ENCODE data around the gene TXN. TPM values are rescaled to one million over a fixed set of nuclear protein-coding genes. Genes with fewer than 3 reads are reported as not detected.
A peak's percentile ranks its signal among the peaks of the same experiment; 100 is the strongest.

The TXN gene
- total RNA-seq, 4 donors from 2014 or later, result 134 to 276 (median 142) TPM

DNA sequence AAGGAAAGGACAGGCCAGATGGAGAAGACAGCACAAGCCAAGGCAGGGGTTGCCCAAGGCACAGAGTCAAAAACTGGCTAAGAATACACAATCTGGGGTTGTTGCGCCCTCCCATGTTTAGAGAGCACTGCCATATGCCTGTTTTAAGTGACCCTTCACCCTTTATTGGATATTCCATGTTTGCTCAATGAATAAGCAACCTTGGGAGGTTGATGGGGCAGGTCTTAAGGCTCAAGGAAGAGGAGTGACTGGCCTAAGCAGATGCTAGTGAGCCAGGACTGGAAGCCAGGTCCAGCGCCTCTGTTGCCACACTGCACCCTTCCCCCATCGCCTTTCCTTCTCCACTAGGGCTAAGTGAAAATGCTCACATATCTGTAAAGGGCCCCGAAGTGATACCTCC is 6.7 kb downstream of the TXN start:
- peaks cover 0 to 57% of the 10 kb centered on the region in 2 donors for H3K36me3 ChIP-seq
- no peak for ATAC-seq
- 89 to 92% methylated on average over 3 to 4 of the region's 4 CpGs for WGBS, 2 donors (ENCODE audit: low coverage in 1 of 2)
- TF ChIP-seq EP300 (IDR thresholded peaks at IDR 0.05) (no peak), POLR2AphosphoS5 (IDR thresholded peaks at IDR 0.05) (no peak), CTCF (IDR thresholded peaks at IDR 0.05) (no peak), POLR2A (IDR thresholded peaks at IDR 0.05) (no peak)
- H3K27ac ChIP-seq, result no peak overlapping the region
- peaks cover 0 to 45% (median 5%) of the 10 kb centered on the region in 3 donors for H3K4me1 ChIP-seq
- H3K27me3 ChIP-seq, result no peaks in the 10 kb centered on the region
- no peak overlapping the region for H3K4me3 ChIP-seq
- no peaks in the 10 kb centered on the region for H3K9me3 ChIP-seq

DNA sequence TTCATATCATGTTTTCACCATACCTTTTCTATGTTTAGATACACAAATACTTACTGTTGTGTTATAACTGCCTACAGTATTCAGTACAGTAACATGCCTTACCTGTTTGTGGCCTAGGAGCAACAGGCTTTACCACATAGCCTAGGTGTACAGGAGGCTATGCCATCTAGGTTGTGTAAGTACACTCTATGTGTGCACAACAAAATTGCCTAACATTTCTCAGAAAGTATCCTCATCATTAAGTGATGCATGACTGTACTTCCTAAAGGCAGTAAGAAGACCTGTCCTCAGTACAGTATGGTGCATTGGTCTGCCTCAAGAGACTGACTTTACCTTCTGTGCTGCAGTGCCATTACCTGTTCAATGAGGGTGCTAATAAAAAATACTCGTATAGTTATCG is 7.9 kb downstream of the TXN start:
- no peak for ATAC-seq
- WGBS, 2 donors (ENCODE audit: low coverage in 1 of 2), result 59% methylated on average over 2 of the region's 2 CpGs; no CpG with 5 or more reads in 1 of the 2 donors
- no peaks in the 10 kb centered on the region for H3K9me3 ChIP-seq

DNA sequence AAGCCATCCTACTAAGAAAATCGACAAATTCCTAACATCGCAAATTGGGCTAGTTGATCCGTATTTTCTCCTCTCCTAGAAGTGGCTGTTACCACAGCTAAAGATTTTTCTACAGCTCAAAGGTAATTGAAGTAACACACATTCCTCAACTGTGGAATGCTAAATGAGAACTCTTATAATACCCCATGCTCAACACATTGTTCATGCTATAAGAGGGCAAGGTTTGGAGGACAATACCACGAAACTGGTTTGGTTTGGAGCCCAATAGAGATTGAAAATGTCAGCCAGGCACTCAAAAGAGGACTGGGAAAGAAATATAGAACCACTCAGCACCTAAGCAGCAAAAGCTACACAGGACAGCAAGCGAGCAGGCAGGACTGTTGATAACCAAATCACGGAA is 10.1 kb downstream of the TXN start:
- ATAC-seq, result no peak
- Histone ChIP-seq H3K4me3 (no peak overlapping the region), H3K9me3 (no peaks in the 10 kb centered on the region), H3K4me1 (peaks cover 0 to 16% (median 0%) of the 10 kb centered on the region in 3 donors), H3K27me3 (no peaks in the 10 kb centered on the region), H3K27ac (no peak overlapping the region), H3K36me3 (peaks cover 0 to 89% of the 10 kb centered on the region in 2 donors)
- WGBS, 2 donors (ENCODE audit: low coverage in 1 of 2), result 92 to 100% methylated on average over 5 to 6 of the region's 6 CpGs
- no peak for TF ChIP-seq POLR2A (IDR thresholded peaks at IDR 0.05)
- no peak for TF ChIP-seq EP300 (IDR thresholded peaks at IDR 0.05)
- no peak for TF ChIP-seq POLR2AphosphoS5 (IDR thresholded peaks at IDR 0.05)
- TF ChIP-seq CTCF (IDR thresholded peaks at IDR 0.05), result no peak

More for the DNA sequence above, 7.9 kb downstream of the TXN start:
- Histone ChIP-seq H3K4me3 (no peak overlapping the region), H3K27ac (no peak overlapping the region), H3K36me3 (peaks cover 0 to 70% of the 10 kb centered on the region in 2 donors), H3K4me1 (peaks cover 0 to 36% (median 0%) of the 10 kb centered on the region in 3 donors), H3K27me3 (no peaks in the 10 kb centered on the region)
- no peak for TF ChIP-seq EP300 (IDR thresholded peaks at IDR 0.05)
- TF ChIP-seq CTCF (IDR thresholded peaks at IDR 0.05), result no peak
- no peak for TF ChIP-seq POLR2AphosphoS5 (IDR thresholded peaks at IDR 0.05)
- no peak for TF ChIP-seq POLR2A (IDR thresholded peaks at IDR 0.05)

- Histone ChIP-seq H3K4me1 (peaks cover 0 to 11% (median 0%) of the 10 kb centered on the region in 3 donors), H3K27me3 (no peaks in the 10 kb centered on the region), H3K9me3 (no peaks in the 10 kb centered on the region), H3K4me3 (no peak overlapping the region), H3K27ac (peak overlapping the region in 1 of 4 donors; percentile 35), H3K36me3 (peaks cover 0 to 75% of the 10 kb centered on the region in 2 donors)
- WGBS, 2 donors (ENCODE audit: low coverage in 1 of 2), result 59 to 71% methylated on average over 3 of the region's 3 CpGs
- ATAC-seq, result peak; percentile 71
- TF ChIP-seq POLR2AphosphoS5 (IDR thresholded peaks at IDR 0.05) (peak; percentile 68), POLR2A (IDR thresholded peaks at IDR 0.05) (no peak)
Measured at GRCh38 chr9:110244616-110245015, 11.7 kb downstream of the TXN start.

DNA sequence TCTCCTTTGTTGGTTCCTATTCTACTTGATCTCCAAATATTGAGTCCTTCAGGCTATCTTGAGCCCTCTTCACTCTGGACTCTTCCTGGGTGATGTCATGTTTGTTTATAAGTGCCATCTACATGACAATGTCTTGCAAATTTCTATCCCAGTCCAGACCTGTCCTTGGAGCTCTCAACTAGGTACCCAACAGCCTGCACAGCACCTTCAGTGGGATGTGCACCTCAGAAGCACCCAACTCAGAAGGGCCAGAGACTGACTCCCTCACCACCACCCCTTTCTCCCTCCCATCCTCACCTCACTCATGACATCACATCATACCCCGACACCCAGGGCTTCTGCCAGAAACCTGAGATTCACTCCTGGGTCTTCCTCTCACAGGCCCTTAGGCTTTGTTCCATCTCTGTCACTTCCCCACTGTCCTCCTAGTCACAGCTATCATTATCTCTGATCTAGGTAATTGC is 14.4 kb downstream of the TXN start:
- Histone ChIP-seq H3K4me1 (peaks cover 0 to 11% (median 0%) of the 10 kb centered on the region in 3 donors), H3K9me3 (no peaks in the 10 kb centered on the region), H3K27me3 (no peaks in the 10 kb centered on the region), H3K36me3 (peaks cover 0 to 48% of the 10 kb centered on the region in 2 donors), H3K4me3 (no peak overlapping the region), H3K27ac (no peak overlapping the region)
- 100% methylated on average over 1 of the region's 1 CpG for WGBS, 2 donors (ENCODE audit: low coverage in 1 of 2)
- ATAC-seq, result no peak
- no peak for TF ChIP-seq POLR2A (IDR thresholded peaks at IDR 0.05)
- no peak for TF ChIP-seq CTCF (IDR thresholded peaks at IDR 0.05)
- TF ChIP-seq POLR2AphosphoS5 (IDR thresholded peaks at IDR 0.05), result no peak
- TF ChIP-seq EP300 (IDR thresholded peaks at IDR 0.05), result no peak
